PC-9 (cell line): ENCODE results near the gene CDHR5. TPM values are rescaled to one million over a fixed set of nuclear protein-coding genes. Genes with fewer than 3 reads are reported as not detected.
A peak's percentile ranks its signal among the peaks of the same experiment; 100 is the strongest.

Experiments
- BruUV-seq: library from RNA; stranded (reverse); fragments of 400-500 nt; replicated peaks from 2 replicates; lab custom pipeline; 2021; lab: Mats Ljungman, UMichigan
- CTCF ChIA-PET: fragments of 300-600 bp; sonication (Branson Sonifier 250); formaldehyde crosslinking; loops from one replicate; lab custom pipeline; 2022; ENCODE audit warnings: antibody characterized with exemption; lab: Charles Lee
- POLR2A ChIA-PET: fragments of 300-600 bp; sonication (Branson Sonifier 250); formaldehyde crosslinking; loops from one replicate; lab custom pipeline; 2022; ENCODE audit warnings: antibody characterized with exemption; ENCODE audit not compliant: unreplicated experiment; lab: Charles Lee
- DNase-seq, 2 experiments: peaks; one replicate each; pipeline versions ENCODE4 v3.0.0 to v3.0.0-alpha.2; 2015 to 2022; ENCODE audit warnings: mixed read lengths in 1 of 2
- H2AFZ ChIP-seq: fragments of 200-600 bp; sonication (generic); 2 replicates; pipeline ENCODE4 v1.8.1; 2017; ENCODE audit warnings: antibody characterized with exemption
- H3F3A ChIP-seq: fragments of 200-600 bp; sonication (generic); 2 replicates; pipeline ENCODE4 v1.8.1; 2017; ENCODE audit warnings: antibody characterized with exemption, mild to moderate bottlenecking, low read depth; ENCODE audit not compliant: insufficient read depth
- H3K27ac ChIP-seq: fragments of 200-600 bp; sonication (generic); 2 replicates; pipeline ENCODE4 v1.6.1; 2016; ENCODE audit warnings: mixed run types
- H3K27me3 ChIP-seq: fragments of 200-600 bp; sonication (generic); 2 replicates; pipeline ENCODE4 v1.6.1; 2016; ENCODE audit warnings: low read depth, mixed run types; ENCODE audit not compliant: insufficient read depth
- H3K36me3 ChIP-seq: fragments of 200-600 bp; sonication (generic); 2 replicates; pipeline ENCODE4 v1.6.1; 2016; ENCODE audit warnings: low read depth, mixed run types
- H3K4me1 ChIP-seq: fragments of 200-600 bp; sonication (generic); replicated peaks from 2 replicates; pipeline ENCODE4 v1.6.1; 2016; ENCODE audit warnings: mixed run types; ENCODE audit not compliant: insufficient read depth
- H3K4me2 ChIP-seq: fragments of 200-600 bp; sonication (generic); 2 replicates; pipeline ENCODE4 v1.6.1; 2017; ENCODE audit warnings: mixed run types
- H3K4me3 ChIP-seq: fragments of 200-600 bp; sonication (generic); 2 replicates; pipeline ENCODE4 v1.6.1; 2016; ENCODE audit warnings: mixed run types
- H3K79me2 ChIP-seq: fragments of 200-600 bp; sonication (generic); 2 replicates; pipeline ENCODE4 v1.6.1; 2017; ENCODE audit warnings: low read depth, mixed run types
- H3K9me2 ChIP-seq: fragments of 200-600 bp; sonication (generic); 2 replicates; pipeline ENCODE4 v1.8.1; 2017; ENCODE audit warnings: mild to moderate bottlenecking; ENCODE audit not compliant: insufficient read depth
- H3K9me3 ChIP-seq: fragments of 200-600 bp; sonication (generic); 2 replicates; pipeline ENCODE4 v1.8.1; 2016; ENCODE audit warnings: low read depth; ENCODE audit not compliant: insufficient read depth
- H4K20me1 ChIP-seq: fragments of 200-600 bp; sonication (generic); 2 replicates; pipeline ENCODE4 v1.8.1; 2017; ENCODE audit not compliant: insufficient read depth
- CTCF ChIP-seq: fragments of 200-600 bp; sonication (generic); conservative IDR thresholded peaks from 2 replicates; pipeline ENCODE4 v1.6.1; 2017; ENCODE audit warnings: mixed run types, antibody characterized with exemption, mild to moderate bottlenecking, moderate library complexity
- EZH2 ChIP-seq: fragments of 200-600 bp; sonication (generic); IDR thresholded peaks from 2 replicates; pipeline ENCODE4 v1.8.0; 2017; ENCODE audit warnings: antibody characterized with exemption, low read depth
- intact Hi-C: fragments of 100-400 bp; cut with micrococcal nuclease; formaldehyde crosslinking; loops from one replicate; pipeline ENCODE4 v1.10.0; 2022; ENCODE audit not compliant: unreplicated experiment
- total RNA-seq: library from RNA; stranded (reverse); gene quantifications from 2 replicates; pipeline ENCODE4 v1.2.3, GENCODE V29; 2021

Gene CDHR5
- total RNA-seq, 1 experiment from 2014 or later, result not detected

- TSS peak; percentile 70 for BruUV-seq
- no peak for TF ChIP-seq EZH2
- TF ChIP-seq CTCF, result no peak
- H3K36me3 ChIP-seq, result no peaks in the 10 kb centered on the region
These were observed 9.9 kb downstream of the CDHR5 start for GRCh38 chr11:614623-615503.

GRCh38 chr11:614021-614622, 10.6 kb downstream of the CDHR5 start:
- intact Hi-C loops, result no loop called here
- Histone ChIP-seq H3K36me3 (no peaks in the 10 kb centered on the region), H3F3A (peaks cover 13% of the 10 kb centered on the region), H3K4me3 (no peak overlapping the region), H3K4me1 (no peaks in the 10 kb centered on the region), H4K20me1 (peaks cover 7% of the 10 kb centered on the region), H3K27me3 (no peaks in the 10 kb centered on the region), H2AFZ (no peak overlapping the region), H3K9me3 (no peaks in the 10 kb centered on the region), H3K4me2 (peak overlapping the region; percentile 38; the same call in 1 of the 2 replicates), H3K9me2 (no peaks in the 10 kb centered on the region), H3K79me2 (no peaks in the 10 kb centered on the region), H3K27ac (no peak overlapping the region)
- ChIA-PET POLR2A (no interaction called here), CTCF (no interaction called here)
- TF ChIP-seq CTCF (no peak), EZH2 (no peak)
- BruUV-seq, result no TSS peak
- no peak for DNase-seq

More at GRCh38 chr11:614623-615503, 9.9 kb downstream of the CDHR5 start:
- peaks cover 13% of the 10 kb centered on the region for H3F3A ChIP-seq
- peak overlapping the region; percentile 78 for H3K4me2 ChIP-seq
- H2AFZ ChIP-seq, result no peak overlapping the region
- no peaks in the 10 kb centered on the region for H3K4me1 ChIP-seq
- peak in 1 of 2 experiments; percentile 12 for DNase-seq
- no peaks in the 10 kb centered on the region for H3K9me3 ChIP-seq
- H3K27me3 ChIP-seq, result no peaks in the 10 kb centered on the region
- peak overlapping the region; percentile 65 for H3K27ac ChIP-seq
- intact Hi-C loops, result no loop called here
- peak overlapping the region; percentile 59; the same call in 1 of the 2 replicates for H3K4me3 ChIP-seq
- H3K9me2 ChIP-seq, result no peaks in the 10 kb centered on the region
- ChIA-PET CTCF (no interaction called here), POLR2A (interaction anchor here (0.5 to 0.6 kb wide), 3 partner anchors 39 to 153 kb away, joined by 3 to 6 read pairs (median 3); partner anchors contain the start of gene TALDO1)
- no peaks in the 10 kb centered on the region for H3K79me2 ChIP-seq
- peaks cover 7% of the 10 kb centered on the region for H4K20me1 ChIP-seq

GRCh38 chr11:613369-613968, 11.3 kb downstream of the CDHR5 start:
- H3K4me1 ChIP-seq, result no peaks in the 10 kb centered on the region
- DNase-seq, result peak; percentile 39 to 60
- ChIA-PET POLR2A (interaction anchor here (0.5 kb wide), 1 partner anchor 316 kb away, joined by 3 read pairs; no protein-coding TSS in a partner anchor), CTCF (no interaction called here)
- no peak overlapping the region for H3K27ac ChIP-seq
- H3K4me2 ChIP-seq, result peak overlapping the region; percentile 38; the same call in 1 of the 2 replicates
- H2AFZ ChIP-seq, result no peak overlapping the region
- no peaks in the 10 kb centered on the region for H3K9me3 ChIP-seq
- no peaks in the 10 kb centered on the region for H3K9me2 ChIP-seq
- peaks cover 13% of the 10 kb centered on the region for H3F3A ChIP-seq
- no peaks in the 10 kb centered on the region for H3K27me3 ChIP-seq
- peaks cover 7% of the 10 kb centered on the region for H4K20me1 ChIP-seq
- intact Hi-C loops, result no loop called here
- BruUV-seq, result no TSS peak
- no peaks in the 10 kb centered on the region for H3K36me3 ChIP-seq
- TF ChIP-seq CTCF (no peak), EZH2 (no peak)
- H3K79me2 ChIP-seq, result no peaks in the 10 kb centered on the region
- no peak overlapping the region for H3K4me3 ChIP-seq
